ENCODE data around the gene RAD18.

Gene RAD18

DNA sequence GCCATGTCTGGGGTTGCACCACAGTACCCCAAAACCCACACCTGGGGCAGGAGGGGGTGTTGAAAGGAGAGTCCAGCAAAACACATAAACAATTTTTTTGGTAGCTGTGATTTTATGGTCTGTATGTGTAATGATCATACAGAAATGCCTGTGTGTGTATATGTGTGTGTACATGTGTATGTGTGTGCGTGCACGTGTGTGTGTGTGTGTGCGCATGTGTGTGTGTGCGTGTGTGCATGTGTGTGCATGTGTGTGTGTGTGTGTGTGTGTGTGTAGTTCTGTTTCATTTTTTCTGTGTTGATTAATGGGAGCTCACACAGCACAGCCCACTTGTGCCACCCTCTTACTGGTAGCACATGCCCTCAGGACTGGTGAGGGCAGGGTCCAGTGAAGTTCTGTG lies 97.6 kb downstream of the RAD18 start:
- DNase-seq: no peak
- Mint-ChIP-seq H3K4me3 (no peak overlapping the region), H3K27me3 (no peaks in the 10 kb centered on the region), H3K36me3 (peaks cover 6 to 17% of the 10 kb centered on the region in 2 donors), H3K4me1 (peaks cover 0 to 2% of the 10 kb centered on the region in 2 donors), H3K27ac (no peak overlapping the region), H3K9me3 (peaks cover 0 to 4% of the 10 kb centered on the region in 2 donors)
- ATAC-seq (replicated peaks): no peak

DNA sequence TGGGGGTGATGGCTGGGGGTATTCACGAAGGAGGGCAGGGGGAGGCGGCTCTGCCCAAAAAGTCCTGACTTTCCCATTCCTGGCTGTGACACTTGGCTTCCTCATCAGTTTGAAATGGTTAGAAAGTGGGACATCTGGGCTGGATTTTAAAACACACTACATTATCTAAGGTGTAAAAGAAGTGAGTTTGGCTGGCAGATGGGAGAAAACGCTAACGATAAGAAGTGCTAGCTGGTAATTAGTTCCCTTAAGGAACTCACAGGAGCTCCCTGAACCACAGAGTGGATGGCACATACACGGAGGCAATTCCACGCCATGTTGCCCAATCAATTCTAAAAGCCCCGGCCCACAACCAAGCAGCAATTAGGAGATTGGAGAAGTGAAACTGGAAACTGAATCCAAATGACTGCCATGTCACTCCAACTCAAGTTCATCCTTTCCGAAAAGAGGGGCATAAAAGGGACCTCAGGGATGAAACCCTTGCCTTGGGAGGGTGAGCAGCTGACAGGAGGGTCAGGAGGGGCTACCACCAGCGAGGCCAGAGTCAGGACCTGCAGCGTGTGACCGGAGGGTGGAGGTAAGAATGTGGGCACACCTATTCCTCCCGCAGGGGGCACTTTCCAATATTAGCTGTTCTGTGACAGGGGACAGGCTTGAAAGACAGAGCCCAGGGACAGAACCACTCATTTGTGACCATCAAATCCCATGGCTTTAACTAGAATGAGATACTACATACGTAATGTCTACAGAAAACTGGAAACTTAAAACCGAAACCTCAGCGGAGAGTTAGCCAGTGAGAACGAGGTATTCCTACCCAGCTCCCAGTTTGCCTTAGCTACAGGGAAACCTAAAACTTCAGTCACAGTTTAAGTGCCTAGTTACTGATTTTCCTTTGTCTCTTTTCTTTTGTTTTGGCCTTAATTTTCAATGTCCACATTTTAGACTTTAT lies 98.6 kb downstream of the RAD18 start:
- H3K4me1 Mint-ChIP-seq: peaks cover 0 to 2% of the 10 kb centered on the region in 2 donors
- ATAC-seq (replicated peaks): peak in 1 of 2 donors; percentile 47
- no peak for DNase-seq
- H3K4me3 Mint-ChIP-seq: no peak overlapping the region
- H3K27me3 Mint-ChIP-seq: no peaks in the 10 kb centered on the region
- H3K9me3 Mint-ChIP-seq: no peaks in the 10 kb centered on the region
- H3K27ac Mint-ChIP-seq: no peak overlapping the region
- H3K36me3 Mint-ChIP-seq: peaks cover 0 to 10% of the 10 kb centered on the region in 2 donors

- no peak overlapping the region for H3K27ac Mint-ChIP-seq
- no peaks in the 10 kb centered on the region for H3K9me3 Mint-ChIP-seq
Measured at GRCh38 chr3:8863891-8864290, 99.4 kb downstream of the RAD18 start.

GRCh38 chr3:8857720-8858367 lies 105.4 kb downstream of the RAD18 start:
- Mint-ChIP-seq H3K27ac (no peak overlapping the region), H3K27me3 (no peaks in the 10 kb centered on the region), H3K36me3 (peaks cover 0 to 6% of the 10 kb centered on the region in 2 donors), H3K4me3 (no peak overlapping the region), H3K4me1 (no peaks in the 10 kb centered on the region), H3K9me3 (no peaks in the 10 kb centered on the region)
- DNase-seq (no peak), ATAC-seq (replicated peaks) (peak; percentile 33 to 38)

More at GRCh38 chr3:8863891-8864290, 99.4 kb downstream of the RAD18 start:
- DNase-seq (no peak), ATAC-seq (replicated peaks) (no peak)
- Mint-ChIP-seq H3K27me3 (no peaks in the 10 kb centered on the region), H3K4me3 (no peak overlapping the region), H3K36me3 (peaks cover 0 to 9% of the 10 kb centered on the region in 2 donors), H3K4me1 (peaks cover 0 to 2% of the 10 kb centered on the region in 2 donors)

GRCh38 chr3:8856721-8857120 lies 106.6 kb downstream of the RAD18 start:
- H3K36me3 Mint-ChIP-seq: peaks cover 0 to 3% of the 10 kb centered on the region in 2 donors
- DNase-seq (no peak), ATAC-seq (replicated peaks) (no peak)
- no peak overlapping the region for H3K4me3 Mint-ChIP-seq
- no peaks in the 10 kb centered on the region for H3K9me3 Mint-ChIP-seq
- no peak overlapping the region for H3K27ac Mint-ChIP-seq
- no peaks in the 10 kb centered on the region for H3K4me1 Mint-ChIP-seq
- H3K27me3 Mint-ChIP-seq: no peaks in the 10 kb centered on the region

DNA sequence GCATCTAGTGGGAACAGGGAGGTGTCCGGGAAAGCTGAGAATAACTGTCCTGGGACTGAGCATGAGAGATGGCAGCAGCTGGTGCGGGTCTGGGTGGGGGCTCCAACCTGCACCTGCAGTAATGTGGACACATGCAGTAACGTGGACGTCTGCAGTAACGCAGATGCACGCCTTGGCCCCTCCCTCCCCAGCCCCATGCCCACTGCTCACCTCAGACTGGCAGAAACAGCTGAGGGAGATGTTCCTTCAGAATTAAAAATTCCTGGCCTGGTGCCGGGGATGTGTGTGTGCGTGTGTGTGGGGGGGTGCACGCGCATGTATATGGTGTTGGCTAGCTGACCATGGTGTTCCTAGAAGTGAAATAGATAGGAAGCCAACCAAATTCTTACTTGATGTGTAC lies 107.2 kb downstream of the RAD18 start:
- peaks cover 0 to 3% of the 10 kb centered on the region in 2 donors for H3K36me3 Mint-ChIP-seq
- no peaks in the 10 kb centered on the region for H3K4me1 Mint-ChIP-seq
- ATAC-seq (replicated peaks) (no peak), DNase-seq (no peak)
- no peak overlapping the region for H3K27ac Mint-ChIP-seq
- H3K27me3 Mint-ChIP-seq: no peaks in the 10 kb centered on the region
- no peak overlapping the region for H3K4me3 Mint-ChIP-seq
- no peaks in the 10 kb centered on the region for H3K9me3 Mint-ChIP-seq

DNA sequence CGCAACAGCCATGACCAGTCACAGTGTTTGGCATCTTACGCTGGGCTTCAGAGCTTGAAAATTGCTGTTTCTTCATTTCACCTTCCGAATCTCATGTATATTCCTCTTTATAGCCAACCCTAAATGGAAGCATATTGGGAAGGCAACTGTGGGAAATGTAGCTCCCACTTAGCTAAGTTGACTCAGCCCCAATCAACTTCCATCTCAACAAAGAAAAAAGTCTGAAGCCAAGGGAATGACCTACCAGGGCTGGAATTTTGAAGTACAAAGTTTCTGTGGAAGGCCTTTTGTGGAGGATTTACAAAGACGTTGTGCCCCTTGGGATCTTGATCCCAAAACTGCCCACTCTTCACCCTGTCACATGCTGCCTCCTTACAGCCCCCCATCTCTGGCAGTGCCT lies 108.6 kb downstream of the RAD18 start:
- Mint-ChIP-seq H3K4me3 (no peak overlapping the region), H3K27ac (no peak overlapping the region), H3K4me1 (no peaks in the 10 kb centered on the region), H3K36me3 (peaks cover 0 to 3% of the 10 kb centered on the region in 2 donors), H3K27me3 (no peaks in the 10 kb centered on the region), H3K9me3 (no peaks in the 10 kb centered on the region)
- DNase-seq (no peak), ATAC-seq (replicated peaks) (no peak)

DNA sequence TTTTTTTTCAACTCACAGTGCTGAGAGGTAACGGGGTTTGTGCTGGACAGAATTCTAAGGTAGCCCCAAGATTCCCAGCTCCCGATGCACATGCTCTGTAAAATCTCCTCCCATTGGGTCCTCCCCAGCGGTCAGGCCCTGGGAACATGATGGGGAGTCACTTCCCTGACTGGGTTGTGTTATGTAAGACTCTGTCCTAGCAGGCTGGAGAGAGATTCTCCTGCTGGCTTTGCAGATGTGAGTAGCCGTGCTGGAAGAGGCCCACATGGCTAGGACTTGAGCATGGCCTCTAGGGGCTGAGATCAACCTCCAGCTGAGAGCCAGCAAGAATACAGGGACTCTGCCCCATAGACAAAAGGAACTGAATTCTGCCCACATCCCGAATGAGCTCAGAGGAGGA lies 110.2 kb downstream of the RAD18 start:
- no peak for ATAC-seq (replicated peaks)
- DNase-seq: no peak
- H3K36me3 Mint-ChIP-seq: peaks cover 0 to 3% of the 10 kb centered on the region in 2 donors
- H3K4me3 Mint-ChIP-seq: no peak overlapping the region
- H3K27ac Mint-ChIP-seq: no peak overlapping the region
- no peaks in the 10 kb centered on the region for H3K9me3 Mint-ChIP-seq
- H3K4me1 Mint-ChIP-seq: no peaks in the 10 kb centered on the region
- H3K27me3 Mint-ChIP-seq: no peaks in the 10 kb centered on the region

DNA sequence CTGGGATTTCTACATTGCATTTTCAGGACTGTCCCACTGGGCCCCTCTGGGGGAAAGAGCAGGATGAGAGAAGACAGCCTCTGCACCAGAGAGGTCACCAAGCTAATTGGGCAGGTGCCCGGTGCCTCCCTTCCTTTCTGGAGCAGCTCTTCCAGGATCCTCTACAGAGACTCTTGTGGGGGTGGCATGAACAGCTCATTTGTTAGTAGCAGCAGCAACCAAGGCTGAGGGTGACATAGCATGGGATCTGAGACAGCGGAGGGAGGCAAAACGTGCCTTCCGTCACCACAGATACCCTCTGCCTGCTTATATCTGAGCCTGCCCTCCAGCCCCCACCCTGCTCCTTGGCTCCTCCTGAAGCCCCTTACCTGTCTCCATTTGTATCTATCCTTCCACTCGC lies 110.8 kb downstream of the RAD18 start:
- H3K9me3 Mint-ChIP-seq: no peaks in the 10 kb centered on the region
- ATAC-seq (replicated peaks): no peak
- no peak for DNase-seq
- no peaks in the 10 kb centered on the region for H3K4me1 Mint-ChIP-seq
- H3K27ac Mint-ChIP-seq: no peak overlapping the region
- peaks cover 0 to 3% of the 10 kb centered on the region in 2 donors for H3K36me3 Mint-ChIP-seq
- H3K4me3 Mint-ChIP-seq: no peak overlapping the region
- H3K27me3 Mint-ChIP-seq: no peaks in the 10 kb centered on the region

DNA sequence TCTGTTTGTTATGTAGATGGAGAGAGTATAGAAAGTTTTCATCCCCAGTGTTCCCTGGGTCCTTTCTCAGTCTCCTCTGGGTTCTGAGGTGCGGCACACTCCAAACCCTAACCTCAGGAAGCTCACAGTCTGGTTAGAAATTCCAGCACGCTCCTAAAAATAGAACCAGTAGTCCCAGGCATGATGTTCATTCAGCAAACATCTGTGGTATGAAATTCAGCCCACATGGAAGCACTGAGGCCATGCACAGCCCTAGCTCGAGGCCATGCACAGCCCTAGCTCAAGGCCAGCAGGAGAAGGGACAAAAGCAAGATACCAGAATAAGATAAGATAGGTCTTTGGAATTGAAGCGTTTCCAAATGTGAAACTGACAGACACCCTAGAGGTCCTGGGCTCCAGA lies 111.6 kb downstream of the RAD18 start:
- ATAC-seq (replicated peaks): no peak
- no peak for DNase-seq
- no peaks in the 10 kb centered on the region for H3K4me1 Mint-ChIP-seq
- no peak overlapping the region for H3K27ac Mint-ChIP-seq
- no peaks in the 10 kb centered on the region for H3K9me3 Mint-ChIP-seq
- no peak overlapping the region for H3K4me3 Mint-ChIP-seq
- H3K36me3 Mint-ChIP-seq: peaks cover 0 to 3% of the 10 kb centered on the region in 2 donors
- H3K27me3 Mint-ChIP-seq: no peaks in the 10 kb centered on the region

GRCh38 chr3:8848696-8849131 lies 114.6 kb downstream of the RAD18 start:
- Mint-ChIP-seq H3K27ac (no peak overlapping the region), H3K9me3 (no peaks in the 10 kb centered on the region), H3K36me3 (peaks cover 0 to 3% of the 10 kb centered on the region in 2 donors), H3K4me1 (no peaks in the 10 kb centered on the region), H3K4me3 (no peak overlapping the region), H3K27me3 (no peaks in the 10 kb centered on the region)
- no peak for DNase-seq
- ATAC-seq (replicated peaks): no peak

- Mint-ChIP-seq H3K27ac (no peak overlapping the region), H3K36me3 (peaks cover 0 to 3% of the 10 kb centered on the region in 2 donors), H3K4me1 (no peaks in the 10 kb centered on the region), H3K27me3 (no peaks in the 10 kb centered on the region), H3K9me3 (peaks cover 0 to 2% of the 10 kb centered on the region in 2 donors), H3K4me3 (no peak overlapping the region)
- no peak for ATAC-seq (replicated peaks)
- DNase-seq: no peak
Measured at GRCh38 chr3:8847317-8847716, 116.0 kb downstream of the RAD18 start.

DNA sequence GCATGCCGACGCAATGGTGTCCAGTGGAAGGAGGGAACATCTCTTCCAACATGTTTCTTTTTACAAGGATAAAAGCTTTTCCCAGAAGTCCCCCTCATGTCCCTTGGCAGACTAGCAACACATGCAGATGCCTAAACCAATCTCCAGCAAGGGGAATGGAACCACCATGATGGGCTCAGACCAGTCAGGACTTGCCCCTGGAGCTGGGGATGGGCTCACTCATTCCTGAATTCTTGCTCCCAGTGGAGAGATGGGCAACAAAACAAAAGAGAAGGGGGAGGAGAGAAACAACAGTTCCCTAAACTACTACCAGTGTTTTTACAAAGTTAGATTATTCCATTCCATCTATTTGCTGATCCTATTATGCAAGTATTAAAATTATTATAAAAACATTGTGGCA lies 117.1 kb downstream of the RAD18 start:
- Mint-ChIP-seq H3K27ac (no peak overlapping the region), H3K27me3 (no peaks in the 10 kb centered on the region), H3K4me3 (no peak overlapping the region), H3K9me3 (peaks cover 0 to 2% of the 10 kb centered on the region in 2 donors), H3K4me1 (no peaks in the 10 kb centered on the region), H3K36me3 (peaks cover 0 to 3% of the 10 kb centered on the region in 2 donors)
- DNase-seq (no peak), ATAC-seq (replicated peaks) (no peak)

DNA sequence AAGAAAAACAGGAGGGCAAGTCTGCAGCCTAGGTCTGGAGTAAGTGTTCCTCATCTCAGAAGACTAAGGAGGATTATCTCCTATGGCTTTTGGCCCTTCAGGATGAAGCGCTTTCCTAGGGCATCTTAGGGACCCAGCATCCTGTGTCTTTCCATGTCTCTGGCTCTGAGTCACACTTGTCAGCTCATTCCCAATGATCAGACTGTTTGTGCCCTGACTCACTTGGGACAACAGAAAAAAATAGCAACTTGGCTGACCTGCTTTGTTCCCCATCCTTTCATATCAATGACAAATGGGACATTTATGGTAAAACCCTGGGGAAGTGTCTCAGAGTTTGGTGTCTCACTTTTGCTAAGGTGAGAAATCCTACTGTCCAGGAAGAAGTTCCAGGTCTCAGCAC lies 117.6 kb downstream of the RAD18 start:
- H3K4me3 Mint-ChIP-seq: no peak overlapping the region
- DNase-seq (no peak), ATAC-seq (replicated peaks) (no peak)
- peaks cover 0 to 3% of the 10 kb centered on the region in 2 donors for H3K36me3 Mint-ChIP-seq
- peaks cover 0 to 2% of the 10 kb centered on the region in 2 donors for H3K9me3 Mint-ChIP-seq
- no peak overlapping the region for H3K27ac Mint-ChIP-seq
- H3K4me1 Mint-ChIP-seq: no peaks in the 10 kb centered on the region
- H3K27me3 Mint-ChIP-seq: no peaks in the 10 kb centered on the region

- Mint-ChIP-seq H3K9me3 (peaks cover 0 to 2% of the 10 kb centered on the region in 2 donors), H3K27ac (no peak overlapping the region), H3K27me3 (no peaks in the 10 kb centered on the region), H3K36me3 (peaks cover 3 to 6% of the 10 kb centered on the region in 2 donors), H3K4me3 (no peak overlapping the region), H3K4me1 (no peaks in the 10 kb centered on the region)
- DNase-seq (no peak), ATAC-seq (replicated peaks) (no peak)
Measured at GRCh38 chr3:8843347-8843746, 119.9 kb downstream of the RAD18 start.
